A673 (cell line): ENCODE measurements around the gene FGFBP1.

ENCODE experiments used
- CTCF ChIP-seq: fragments of 300-800, 200-600 bp; sonication (generic); conservative IDR thresholded peaks from 2 replicates; pipeline ENCODE4 v1.5.1; 2017; ENCODE audit warnings: low read depth, mild to moderate bottlenecking, antibody characterized with exemption, low read length, moderate library complexity, mixed read lengths
- EZH2 ChIP-seq: fragments of 200-600 bp; sonication (generic); IDR thresholded peaks from 2 replicates; pipeline ENCODE4 v1.6.1; 2017; ENCODE audit warnings: borderline replicate concordance, low read depth, mild to moderate bottlenecking, mixed read lengths, antibody characterized with exemption, low read length; ENCODE audit not compliant: poor library complexity, severe bottlenecking

- TF ChIP-seq CTCF, result no peak
- no peak for TF ChIP-seq EZH2
Measured at GRCh38 chr4:15965325-15965724, 26.8 kb upstream of the FGFBP1 start.
